MCF 10A (cell line): ENCODE measurements around the gene LEMD2. TPM values are rescaled to one million over a fixed set of nuclear protein-coding genes. Genes with fewer than 3 reads are reported as not detected.

Source experiments
- BruUV-seq: library from RNA; stranded (reverse); fragments of 400-500 nt; replicated peaks from 2 replicates; lab custom pipeline; 2021; lab: Mats Ljungman, UMichigan
- CTCF ChIA-PET: fragments of 300-600 bp; sonication (Branson Sonifier 250); formaldehyde crosslinking; extraction: SDS; loops from one replicate; lab custom pipeline; 2021; ENCODE audit warnings: antibody characterized with exemption, inconsistent platforms; lab: Yijun Ruan, JAX
- POLR2A ChIA-PET: fragments of 300-600, 350-650 bp; sonication (Branson Sonifier 250); formaldehyde crosslinking; extraction: SDS; loops from one replicate; lab custom pipeline; 2020; ENCODE audit warnings: antibody characterized with exemption, inconsistent platforms; lab: Yijun Ruan, JAX
- DNase-seq: peaks from one replicate; pipeline ENCODE4 v3.0.0-alpha.2; 2018; ENCODE audit not compliant: unreplicated experiment
- H3K27ac Mint-ChIP-seq: one replicate; pipeline ENCODE4 v1.8.0; 2022; ENCODE audit warnings: mild to moderate bottlenecking, low read depth, mixed read lengths; ENCODE audit not compliant: unreplicated experiment
- H3K27me3 Mint-ChIP-seq: one replicate; pipeline ENCODE4 v1.8.0; 2022; ENCODE audit warnings: mixed read lengths; ENCODE audit not compliant: insufficient read depth, unreplicated experiment
- H3K36me3 Mint-ChIP-seq: one replicate; pipeline ENCODE4 v1.8.0; 2022; ENCODE audit warnings: mild to moderate bottlenecking, moderate library complexity, mixed read lengths; ENCODE audit not compliant: insufficient read depth, unreplicated experiment
- H3K4me1 Mint-ChIP-seq: one replicate; pipeline ENCODE4 v1.8.0; 2022; ENCODE audit warnings: mixed read lengths; ENCODE audit not compliant: insufficient read depth, unreplicated experiment
- H3K4me3 Mint-ChIP-seq: one replicate; pipeline ENCODE4 v1.8.0; 2022; ENCODE audit warnings: mild to moderate bottlenecking, moderate library complexity, mixed read lengths; ENCODE audit not compliant: unreplicated experiment
- H3K9me3 Mint-ChIP-seq: one replicate; pipeline ENCODE4 v1.8.0; 2022; ENCODE audit warnings: mixed read lengths; ENCODE audit not compliant: unreplicated experiment
- CTCF ChIP-seq: fragments of 200-600 bp; IDR thresholded peaks from one replicate; pipeline ENCODE4 v1.8.0; 2022; ENCODE audit warnings: antibody characterized with exemption, mild to moderate bottlenecking; ENCODE audit not compliant: unreplicated experiment
- intact Hi-C: fragments of 100-400 bp; cut with micrococcal nuclease; formaldehyde crosslinking; loops from 2 replicates; pipeline ENCODE4 v1.14.1; 2022
- total RNA-seq: library from RNA; stranded (reverse); gene quantifications from 2 replicates; pipeline ENCODE4 v1.2.3, GENCODE V29; 2022

LEMD2 gene
- total RNA-seq, 1 experiment from 2014 or later = 70.5 TPM

DNA sequence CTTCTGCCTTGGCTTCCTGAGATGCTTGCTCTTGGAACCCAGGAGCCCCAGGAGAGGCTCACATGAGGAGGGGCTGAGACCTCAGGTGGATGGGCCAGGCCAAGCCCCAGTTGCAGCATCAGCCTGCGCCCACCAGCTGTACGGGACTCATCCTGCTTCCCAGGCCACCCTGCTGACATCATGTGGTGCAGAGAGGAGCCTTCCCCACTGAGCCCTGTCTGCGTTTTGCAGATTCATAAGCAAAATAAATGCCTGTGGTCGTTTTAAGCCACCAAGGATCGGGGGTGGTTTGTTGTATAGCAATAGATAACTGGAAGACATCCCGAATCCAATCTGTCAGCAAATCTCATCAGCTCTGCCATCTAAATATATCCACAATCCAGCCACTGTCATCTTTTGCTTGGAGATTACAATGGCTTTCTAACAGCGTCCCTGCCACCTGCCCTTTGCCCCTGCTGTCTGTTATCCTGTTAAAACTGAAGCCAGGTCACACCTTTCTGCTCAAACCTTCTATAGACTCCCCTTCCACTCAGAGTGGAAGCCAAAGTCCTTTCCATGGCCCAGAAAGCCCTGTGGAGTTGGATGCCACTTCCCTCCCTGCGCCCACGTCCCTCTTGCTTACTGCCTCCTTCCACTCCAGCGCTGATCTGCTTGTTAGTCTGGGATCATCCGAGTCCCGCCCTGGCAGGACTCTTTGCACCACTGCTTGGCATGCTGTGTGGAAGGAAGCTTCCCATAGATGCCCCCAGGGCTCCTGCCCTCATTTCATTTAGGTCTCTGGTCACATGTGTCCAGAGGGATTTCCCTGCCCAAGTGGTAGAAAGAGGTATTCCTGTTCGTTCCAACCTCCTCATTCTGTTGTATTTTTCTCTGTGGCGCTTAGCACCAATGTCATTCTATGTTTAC, 38.9 kb upstream of the LEMD2 start:
- no peak overlapping the region for H3K27ac Mint-ChIP-seq
- H3K27me3 Mint-ChIP-seq = peaks cover 10% of the 10 kb centered on the region
- H3K36me3 Mint-ChIP-seq = peaks cover 5% of the 10 kb centered on the region
- H3K9me3 Mint-ChIP-seq = no peaks in the 10 kb centered on the region
- H3K4me3 Mint-ChIP-seq = no peak overlapping the region
- ChIA-PET CTCF (interaction anchor here (0.7 kb wide), 1 partner anchor 284 kb away, joined by 3 read pairs; no protein-coding TSS in a partner anchor), POLR2A (no interaction called here)
- intact Hi-C loops = no loop called here
- H3K4me1 Mint-ChIP-seq = peaks cover 12% of the 10 kb centered on the region
- no peak for DNase-seq
- BruUV-seq = no TSS peak
- no peak for TF ChIP-seq CTCF

DNA sequence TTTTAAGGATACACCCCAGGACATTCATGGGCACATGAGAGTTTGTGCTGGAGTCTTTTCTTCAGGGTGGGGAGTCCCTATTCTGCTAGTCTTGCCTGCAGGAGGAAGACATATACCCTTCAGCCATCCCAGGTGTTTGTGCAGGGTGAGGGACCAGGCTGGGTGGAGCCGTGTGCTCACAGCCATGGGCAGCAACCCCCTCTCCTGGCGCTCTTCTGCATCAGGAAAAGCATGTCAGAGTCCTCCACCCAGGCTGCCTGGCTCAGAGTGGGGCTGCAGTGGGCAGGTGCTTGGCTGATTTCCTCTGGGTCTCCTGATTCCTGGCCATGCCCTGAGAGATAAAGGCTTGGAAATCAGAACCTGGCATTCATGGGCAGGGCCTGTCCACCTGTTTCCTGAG, 37.6 kb upstream of the LEMD2 start:
- POLR2A ChIA-PET = interaction anchor here (0.8 kb wide), 1 partner anchor 61 kb away, joined by 3 read pairs; no protein-coding TSS in a partner anchor
- no TSS peak for BruUV-seq
- CTCF ChIA-PET = no interaction called here

DNA sequence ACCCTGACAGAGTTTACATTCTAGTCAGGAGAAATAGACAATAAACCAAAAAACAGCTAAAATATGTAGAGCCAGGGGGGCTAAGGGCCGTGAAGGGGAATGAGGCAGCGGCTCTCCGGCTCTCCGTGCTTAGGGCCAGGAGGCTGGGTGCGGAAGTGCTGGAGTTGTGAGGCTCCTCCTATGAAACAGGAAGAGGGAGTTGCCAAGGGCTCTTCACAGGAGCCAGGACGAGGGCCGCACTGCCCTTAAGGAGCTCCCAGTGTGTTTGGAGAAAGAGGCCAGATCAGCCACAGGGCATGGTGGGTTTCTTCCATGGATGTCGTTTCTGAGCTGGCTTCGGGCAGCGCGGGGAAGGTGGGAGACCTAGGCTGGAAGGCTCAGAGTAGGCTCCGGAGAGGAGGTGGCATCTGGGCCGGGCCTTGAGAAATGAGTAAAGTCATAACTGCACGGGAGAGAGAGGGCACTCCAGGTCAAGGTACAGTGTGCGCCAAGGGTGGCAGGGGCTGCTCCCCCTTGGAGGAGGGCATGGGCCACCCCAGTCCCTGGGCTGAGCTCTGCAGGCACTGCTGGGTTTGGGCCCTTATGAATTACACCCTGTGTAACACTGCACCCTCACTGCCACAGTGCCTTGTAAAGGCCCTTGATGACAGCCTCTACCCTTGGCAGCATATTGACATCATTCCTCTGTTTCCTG, 35.7 kb upstream of the LEMD2 start:
- peak overlapping the region; percentile 99 for H3K27ac Mint-ChIP-seq
- TF ChIP-seq CTCF = no peak
- DNase-seq = peak; percentile 73
- intact Hi-C loops = loop anchor here (1.0 kb wide), 1 partner anchor 203 kb away; no protein-coding TSS in a partner anchor
- peaks cover 12% of the 10 kb centered on the region for H3K4me1 Mint-ChIP-seq
- no peaks in the 10 kb centered on the region for H3K9me3 Mint-ChIP-seq
- ChIA-PET POLR2A (interaction anchor here (0.7 to 1.5 kb wide), 5 partner anchors 12 to 209 kb away, joined by 3 to 9 read pairs (median 5); partner anchors contain the start of gene LEMD2), CTCF (interaction anchor here (0.7 to 0.9 kb wide), 3 partner anchors 16 to 147 kb away, joined by 3 read pairs; no protein-coding TSS in a partner anchor)
- peaks cover 2% of the 10 kb centered on the region for H3K27me3 Mint-ChIP-seq
- peak overlapping the region; percentile 83 for H3K4me3 Mint-ChIP-seq
- TSS peak; percentile 68 for BruUV-seq
- H3K36me3 Mint-ChIP-seq = peaks cover 5% of the 10 kb centered on the region

More for the DNA sequence above, 37.6 kb upstream of the LEMD2 start:
- peaks cover 5% of the 10 kb centered on the region for H3K36me3 Mint-ChIP-seq
- no peaks in the 10 kb centered on the region for H3K9me3 Mint-ChIP-seq
- no peak for DNase-seq
- no peak overlapping the region for H3K27ac Mint-ChIP-seq
- no peak for TF ChIP-seq CTCF
- H3K4me3 Mint-ChIP-seq = no peak overlapping the region
- peaks cover 10% of the 10 kb centered on the region for H3K27me3 Mint-ChIP-seq
- H3K4me1 Mint-ChIP-seq = peaks cover 12% of the 10 kb centered on the region
- intact Hi-C loops = no loop called here
